PC-9 (cell line): ENCODE data around the gene FKBP5. TPM values are rescaled to one million over a fixed set of nuclear protein-coding genes. Genes with fewer than 3 reads are reported as not detected.

Source experiments
- BruUV-seq: library from RNA; stranded (reverse); fragments of 400-500 nt; replicated peaks from 2 replicates; lab custom pipeline; 2021; lab: Mats Ljungman, UMichigan
- CTCF ChIA-PET: fragments of 300-600 bp; sonication (Branson Sonifier 250); formaldehyde crosslinking; loops from one replicate; lab custom pipeline; 2022; ENCODE audit warnings: antibody characterized with exemption; lab: Charles Lee
- POLR2A ChIA-PET: fragments of 300-600 bp; sonication (Branson Sonifier 250); formaldehyde crosslinking; loops from one replicate; lab custom pipeline; 2022; ENCODE audit warnings: antibody characterized with exemption; ENCODE audit not compliant: unreplicated experiment; lab: Charles Lee
- DNase-seq, 2 experiments: peaks; one replicate each; pipeline versions ENCODE4 v3.0.0 to v3.0.0-alpha.2; 2015 to 2022; ENCODE audit warnings: mixed read lengths in 1 of 2
- H2AFZ ChIP-seq: fragments of 200-600 bp; sonication (generic); 2 replicates; pipeline ENCODE4 v1.8.1; 2017; ENCODE audit warnings: antibody characterized with exemption
- H3F3A ChIP-seq: fragments of 200-600 bp; sonication (generic); 2 replicates; pipeline ENCODE4 v1.8.1; 2017; ENCODE audit warnings: antibody characterized with exemption, mild to moderate bottlenecking, low read depth; ENCODE audit not compliant: insufficient read depth
- H3K27ac ChIP-seq: fragments of 200-600 bp; sonication (generic); 2 replicates; pipeline ENCODE4 v1.6.1; 2016; ENCODE audit warnings: mixed run types
- H3K27me3 ChIP-seq: fragments of 200-600 bp; sonication (generic); 2 replicates; pipeline ENCODE4 v1.6.1; 2016; ENCODE audit warnings: low read depth, mixed run types; ENCODE audit not compliant: insufficient read depth
- H3K36me3 ChIP-seq: fragments of 200-600 bp; sonication (generic); 2 replicates; pipeline ENCODE4 v1.6.1; 2016; ENCODE audit warnings: low read depth, mixed run types
- H3K4me1 ChIP-seq: fragments of 200-600 bp; sonication (generic); replicated peaks from 2 replicates; pipeline ENCODE4 v1.6.1; 2016; ENCODE audit warnings: mixed run types; ENCODE audit not compliant: insufficient read depth
- H3K4me2 ChIP-seq: fragments of 200-600 bp; sonication (generic); 2 replicates; pipeline ENCODE4 v1.6.1; 2017; ENCODE audit warnings: mixed run types
- H3K4me3 ChIP-seq: fragments of 200-600 bp; sonication (generic); 2 replicates; pipeline ENCODE4 v1.6.1; 2016; ENCODE audit warnings: mixed run types
- H3K79me2 ChIP-seq: fragments of 200-600 bp; sonication (generic); 2 replicates; pipeline ENCODE4 v1.6.1; 2017; ENCODE audit warnings: low read depth, mixed run types
- H3K9me2 ChIP-seq: fragments of 200-600 bp; sonication (generic); 2 replicates; pipeline ENCODE4 v1.8.1; 2017; ENCODE audit warnings: mild to moderate bottlenecking; ENCODE audit not compliant: insufficient read depth
- H3K9me3 ChIP-seq: fragments of 200-600 bp; sonication (generic); 2 replicates; pipeline ENCODE4 v1.8.1; 2016; ENCODE audit warnings: low read depth; ENCODE audit not compliant: insufficient read depth
- H4K20me1 ChIP-seq: fragments of 200-600 bp; sonication (generic); 2 replicates; pipeline ENCODE4 v1.8.1; 2017; ENCODE audit not compliant: insufficient read depth
- EZH2 ChIP-seq: fragments of 200-600 bp; sonication (generic); IDR thresholded peaks from 2 replicates; pipeline ENCODE4 v1.8.0; 2017; ENCODE audit warnings: antibody characterized with exemption, low read depth
- intact Hi-C: fragments of 100-400 bp; cut with micrococcal nuclease; formaldehyde crosslinking; loops from one replicate; pipeline ENCODE4 v1.10.0; 2022; ENCODE audit not compliant: unreplicated experiment
- total RNA-seq: library from RNA; stranded (reverse); gene quantifications from 2 replicates; pipeline ENCODE4 v1.2.3, GENCODE V29; 2021
- TF ChIP-seq, protein P1 (sequence below): fragments of 200-600 bp; sonication (generic); conservative IDR thresholded peaks from 2 replicates; pipeline ENCODE4 v1.6.1; 2017; ENCODE audit warnings: mixed run types, antibody characterized with exemption, mild to moderate bottlenecking, moderate library complexity

FKBP5 gene
- total RNA-seq, 1 experiment from 2014 or later = 5.0 TPM

GRCh38 chr6:35719404-35719829 is 30.7 kb upstream of the FKBP5 start:
- Histone ChIP-seq H3K4me3 (no peak overlapping the region), H3K9me3 (no peaks in the 10 kb centered on the region), H4K20me1 (no peaks in the 10 kb centered on the region), H3K79me2 (no peaks in the 10 kb centered on the region), H3K4me1 (no peaks in the 10 kb centered on the region), H3K4me2 (no peak overlapping the region), H3K9me2 (no peaks in the 10 kb centered on the region), H3K27ac (no peak overlapping the region), H3F3A (no peaks in the 10 kb centered on the region), H3K36me3 (no peaks in the 10 kb centered on the region), H2AFZ (no peak overlapping the region), H3K27me3 (no peaks in the 10 kb centered on the region)
- intact Hi-C loops = no loop called here
- BruUV-seq = no TSS peak
- TF ChIP-seq, protein P1, sequence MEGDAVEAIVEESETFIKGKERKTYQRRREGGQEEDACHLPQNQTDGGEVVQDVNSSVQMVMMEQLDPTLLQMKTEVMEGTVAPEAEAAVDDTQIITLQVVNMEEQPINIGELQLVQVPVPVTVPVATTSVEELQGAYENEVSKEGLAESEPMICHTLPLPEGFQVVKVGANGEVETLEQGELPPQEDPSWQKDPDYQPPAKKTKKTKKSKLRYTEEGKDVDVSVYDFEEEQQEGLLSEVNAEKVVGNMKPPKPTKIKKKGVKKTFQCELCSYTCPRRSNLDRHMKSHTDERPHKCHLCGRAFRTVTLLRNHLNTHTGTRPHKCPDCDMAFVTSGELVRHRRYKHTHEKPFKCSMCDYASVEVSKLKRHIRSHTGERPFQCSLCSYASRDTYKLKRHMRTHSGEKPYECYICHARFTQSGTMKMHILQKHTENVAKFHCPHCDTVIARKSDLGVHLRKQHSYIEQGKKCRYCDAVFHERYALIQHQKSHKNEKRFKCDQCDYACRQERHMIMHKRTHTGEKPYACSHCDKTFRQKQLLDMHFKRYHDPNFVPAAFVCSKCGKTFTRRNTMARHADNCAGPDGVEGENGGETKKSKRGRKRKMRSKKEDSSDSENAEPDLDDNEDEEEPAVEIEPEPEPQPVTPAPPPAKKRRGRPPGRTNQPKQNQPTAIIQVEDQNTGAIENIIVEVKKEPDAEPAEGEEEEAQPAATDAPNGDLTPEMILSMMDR = no peak
- no peak for TF ChIP-seq EZH2
- DNase-seq = no peak
- POLR2A ChIA-PET = no interaction called here
- CTCF ChIA-PET = no interaction called here

GRCh38 chr6:35718911-35719381 is 30.2 kb upstream of the FKBP5 start:
- no TSS peak for BruUV-seq
- Histone ChIP-seq H3K4me2 (no peak overlapping the region), H3K27me3 (no peaks in the 10 kb centered on the region), H3K27ac (no peak overlapping the region), H3K9me2 (no peaks in the 10 kb centered on the region), H3K9me3 (no peaks in the 10 kb centered on the region), H3F3A (no peaks in the 10 kb centered on the region), H3K4me3 (no peak overlapping the region), H4K20me1 (no peaks in the 10 kb centered on the region), H3K4me1 (no peaks in the 10 kb centered on the region), H3K36me3 (no peaks in the 10 kb centered on the region), H3K79me2 (no peaks in the 10 kb centered on the region), H2AFZ (no peak overlapping the region)
- ChIA-PET CTCF (no interaction called here), POLR2A (no interaction called here)
- TF ChIP-seq, protein P1 = no peak
- TF ChIP-seq EZH2 = no peak
- no peak for DNase-seq
- intact Hi-C loops = no loop called here

GRCh38 chr6:35718375-35718736 is 29.6 kb upstream of the FKBP5 start:
- no peak for TF ChIP-seq EZH2
- TF ChIP-seq, protein P1 = no peak
- H3F3A ChIP-seq = no peaks in the 10 kb centered on the region
- H3K36me3 ChIP-seq = no peaks in the 10 kb centered on the region
- ChIA-PET CTCF (no interaction called here), POLR2A (no interaction called here)
- no peak overlapping the region for H3K4me2 ChIP-seq
- no peaks in the 10 kb centered on the region for H3K4me1 ChIP-seq
- H4K20me1 ChIP-seq = no peaks in the 10 kb centered on the region
- BruUV-seq = no TSS peak
- no peaks in the 10 kb centered on the region for H3K79me2 ChIP-seq
- DNase-seq = no peak
- no peaks in the 10 kb centered on the region for H3K9me2 ChIP-seq
- intact Hi-C loops = no loop called here
- H3K27me3 ChIP-seq = no peaks in the 10 kb centered on the region
- no peaks in the 10 kb centered on the region for H3K9me3 ChIP-seq
- H3K4me3 ChIP-seq = no peak overlapping the region
- no peak overlapping the region for H2AFZ ChIP-seq
- H3K27ac ChIP-seq = no peak overlapping the region
